H9 (cell line): ENCODE results near the gene MYBPHL. TPM values are rescaled to one million over a fixed set of nuclear protein-coding genes. Genes with fewer than 3 reads are reported as not detected.

Source experiments
- DNase-seq: peaks from one replicate; pipeline ENCODE4 v3.0.0-alpha.2; 2017
- H2AFZ ChIP-seq: one replicate; pipeline ENCODE4 v1.6.1; 2013; ENCODE audit warnings: mild to moderate bottlenecking, low read length, control low read depth, moderate library complexity
- H2AK5ac ChIP-seq: 2 replicates; pipeline ENCODE4 v1.6.1; 2013; ENCODE audit warnings: low read length, control low read depth, mixed read lengths; ENCODE audit not compliant: insufficient read length
- H2BK120ac ChIP-seq: one replicate; pipeline ENCODE4 v1.6.1; 2013; ENCODE audit warnings: low read depth, mild to moderate bottlenecking, low read length, control low read depth, inconsistent platforms; ENCODE audit not compliant: poor library complexity, severe bottlenecking
- H2BK12ac ChIP-seq: 2 replicates; pipeline ENCODE4 v1.6.1; 2013; ENCODE audit warnings: low read length, control low read depth, mixed read lengths, low read depth; ENCODE audit not compliant: insufficient read length
- H2BK15ac ChIP-seq: 2 replicates; pipeline ENCODE4 v1.6.1; 2013; ENCODE audit warnings: low read depth, low read length, control low read depth
- H2BK20ac ChIP-seq: one replicate; pipeline ENCODE4 v1.6.1; 2013; ENCODE audit warnings: low read depth, mild to moderate bottlenecking, low read length, control low read depth, inconsistent platforms; ENCODE audit not compliant: poor library complexity, severe bottlenecking
- H2BK5ac ChIP-seq: 2 replicates; pipeline ENCODE4 v1.6.1; 2013; ENCODE audit warnings: low read length, control low read depth, mixed read lengths; ENCODE audit not compliant: insufficient read length
- H3K14ac ChIP-seq: 2 replicates; pipeline ENCODE4 v1.6.1; 2013; ENCODE audit warnings: low read length, control low read depth; ENCODE audit not compliant: insufficient read depth
- H3K18ac ChIP-seq: 2 replicates; pipeline ENCODE4 v1.6.1; 2013; ENCODE audit warnings: low read depth, mild to moderate bottlenecking, mixed read lengths, low read length, control low read depth; ENCODE audit not compliant: insufficient read length
- H3K23ac ChIP-seq: 2 replicates; pipeline ENCODE4 v1.6.1; 2013; ENCODE audit warnings: low read length, control low read depth, mixed read lengths, low read depth; ENCODE audit not compliant: insufficient read length
- H3K23me2 ChIP-seq: 2 replicates; pipeline ENCODE4 v1.6.1; 2013; ENCODE audit warnings: low read depth, mild to moderate bottlenecking, mixed read lengths, low read length, control low read depth; ENCODE audit not compliant: insufficient read length, poor library complexity, severe bottlenecking
- H3K27ac ChIP-seq: 2 replicates; pipeline ENCODE4 v1.5.1; 2013; ENCODE audit warnings: low read length, control low read depth, mixed read lengths, low read depth; ENCODE audit not compliant: insufficient read length
- H3K27me3 ChIP-seq: 2 replicates; pipeline ENCODE4 v1.6.1; 2013; ENCODE audit warnings: low read length, control low read depth, inconsistent platforms; ENCODE audit not compliant: insufficient read depth
- H3K4ac ChIP-seq: 2 replicates; pipeline ENCODE4 v1.6.1; 2013; ENCODE audit warnings: low read depth, mild to moderate bottlenecking, control low read depth, inconsistent platforms, low read length, moderate library complexity
- H3K4me1 ChIP-seq: 2 replicates; pipeline ENCODE4 v1.6.1; 2013; ENCODE audit warnings: low read length, control low read depth, inconsistent platforms; ENCODE audit not compliant: insufficient read depth
- H3K4me2 ChIP-seq: 2 replicates; pipeline ENCODE4 v1.6.1; 2013; ENCODE audit warnings: low read length, control low read depth, mixed read lengths; ENCODE audit not compliant: insufficient read length, insufficient read depth
- H3K56ac ChIP-seq: 2 replicates; pipeline ENCODE4 v1.6.1; 2013; ENCODE audit warnings: low read depth, mild to moderate bottlenecking, mixed read lengths, low read length, control low read depth; ENCODE audit not compliant: insufficient read length
- H3K79me1 ChIP-seq: 2 replicates; pipeline ENCODE4 v1.6.1; 2013; ENCODE audit warnings: low read depth, mild to moderate bottlenecking, moderate library complexity, low read length, control low read depth, inconsistent platforms; ENCODE audit not compliant: insufficient read depth, poor library complexity, severe bottlenecking
- H3K79me2 ChIP-seq: 2 replicates; pipeline ENCODE4 v1.6.1; 2013; ENCODE audit warnings: low read length, control low read depth, inconsistent platforms; ENCODE audit not compliant: insufficient read depth
- H3K9ac ChIP-seq: 2 replicates; pipeline ENCODE4 v1.6.1; 2013; ENCODE audit warnings: low read length, control low read depth, mixed read lengths; ENCODE audit not compliant: insufficient read length; ENCODE audit errors: extremely low read depth
- H3K9me3 ChIP-seq: one replicate; pipeline ENCODE4 v1.6.1; 2013; ENCODE audit warnings: low read depth, low read length, inconsistent platforms; ENCODE audit not compliant: control insufficient read depth
- H3T11ph ChIP-seq: one replicate; pipeline ENCODE4 v1.6.1; 2013; ENCODE audit warnings: mild to moderate bottlenecking, low read length, control low read depth, inconsistent platforms
- H4K20me1 ChIP-seq: one replicate; pipeline ENCODE4 v1.6.1; 2013; ENCODE audit not compliant: control insufficient read depth, insufficient read length, insufficient read depth
- H4K5ac ChIP-seq: 2 replicates; pipeline ENCODE4 v1.6.1; 2013; ENCODE audit warnings: low read depth, mild to moderate bottlenecking, mixed read lengths, low read length, control low read depth; ENCODE audit not compliant: insufficient read length
- H4K8ac ChIP-seq: replicated peaks from 2 replicates; pipeline ENCODE4 v1.6.1; 2013; ENCODE audit warnings: low read length, control low read depth, mixed read lengths, low read depth; ENCODE audit not compliant: insufficient read length
- H4K91ac ChIP-seq: 2 replicates; pipeline ENCODE4 v1.6.1; 2013; ENCODE audit warnings: low read depth, mild to moderate bottlenecking, moderate library complexity, mixed read lengths, low read length, control low read depth; ENCODE audit not compliant: insufficient read length
- H3K27ac Mint-ChIP-seq, 3 experiments: 2 replicates in 2 of 3; 3 replicates in 1 of 3; pipeline ENCODE4 v1.8.0; 2020 to 2021; ENCODE audit warnings: mixed read lengths in 3 of 3, mild to moderate bottlenecking in 1 of 3, moderate library complexity in 1 of 3
- H3K27me3 Mint-ChIP-seq: 2 replicates; pipeline ENCODE4 v1.8.0; 2021; ENCODE audit warnings: low read depth, mild to moderate bottlenecking, moderate library complexity, mixed read lengths
- H3K36me3 Mint-ChIP-seq, 3 experiments: 2 replicates in 2 of 3; 3 replicates in 1 of 3; pipeline ENCODE4 v1.8.0; 2020 to 2021; ENCODE audit warnings: low read depth in 3 of 3, mixed read lengths in 3 of 3; ENCODE audit not compliant: insufficient read depth in 1 of 3
- H3K4me1 Mint-ChIP-seq, 2 experiments: 2 replicates each; pipeline ENCODE4 v1.8.0; 2020; ENCODE audit warnings: mixed read lengths in 2 of 2
- H3K4me3 Mint-ChIP-seq, 2 experiments: 2 replicates in 1 of 2; 3 replicates in 1 of 2; pipeline ENCODE4 v1.8.0; 2020 to 2021; ENCODE audit warnings: mild to moderate bottlenecking in 2 of 2, mixed read lengths in 2 of 2, moderate library complexity in 1 of 2
- H3K9me3 Mint-ChIP-seq, 2 experiments: 2 replicates in 1 of 2; 3 replicates in 1 of 2; pipeline ENCODE4 v1.8.0; 2020; ENCODE audit warnings: mild to moderate bottlenecking in 2 of 2, mixed read lengths in 2 of 2, moderate library complexity in 1 of 2
- WGBS: extraction: QIAGEN DNeasy Blood & Tissue Kit; methylation state at CpG from one replicate; pipeline ENCODE4 v1.1.7; 2013; ENCODE audit warnings: missing lambda C conversion rate, low lambda C conversion rate, mixed read lengths; ENCODE audit not compliant: insufficient read length; ENCODE audit errors: extremely low coverage; 5-methylcytosine and 5-hydroxymethylcytosine counted together
- total RNA-seq: library from RNA; stranded (reverse); gene quantifications from 2 replicates; pipeline ENCODE4 v1.2.1, GENCODE V29; 2021
- TF ChIP-seq, protein P1 (sequence below): fragments of 200-600 bp; sonication (generic); conservative IDR thresholded peaks from 3 replicates; pipeline ENCODE4 v1.8.0; 2021; ENCODE audit warnings: antibody characterized with exemption, mild to moderate bottlenecking

MYBPHL gene
- total RNA-seq, 1 experiment from 2014 or later, result 0.59 TPM

DNA sequence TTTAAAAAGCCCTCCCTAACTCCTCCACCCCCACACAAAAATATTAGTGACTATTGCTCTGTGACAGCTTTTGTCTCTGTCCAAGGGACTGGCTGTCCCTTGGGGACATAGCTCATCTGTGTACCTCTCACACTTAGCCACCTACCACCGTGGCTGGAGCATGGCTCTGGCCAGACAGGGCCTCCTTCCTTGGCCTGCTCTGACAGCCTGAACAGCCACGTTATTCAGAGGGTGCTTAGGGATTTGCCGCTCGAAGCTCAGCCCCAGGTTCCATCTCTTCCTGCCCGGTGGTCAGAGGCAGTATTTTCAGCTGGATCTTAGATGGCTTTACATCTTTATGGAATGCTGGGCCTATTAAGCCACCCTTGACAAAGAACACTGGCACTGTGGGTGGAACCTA, 63.6 kb downstream of the MYBPHL start:
- no peak overlapping the region for H4K5ac ChIP-seq
- DNase-seq, result no peak
- no peak overlapping the region for H3K14ac ChIP-seq
- H3K27ac ChIP-seq, result no peak overlapping the region
- H3K9ac ChIP-seq, result no peak overlapping the region
- H2BK20ac ChIP-seq, result no peak overlapping the region
- no peak overlapping the region for H3K56ac ChIP-seq
- no peaks in the 10 kb centered on the region; a peak in 1 of 5 replicates for H3K9me3 Mint-ChIP-seq
- no peak overlapping the region for H3K4ac ChIP-seq
- H3K27ac Mint-ChIP-seq, result no peak overlapping the region
- no peak overlapping the region for H2AFZ ChIP-seq
- WGBS, result no CpG with 5 or more reads among the region's 5 CpGs
- H3T11ph ChIP-seq, result no peak overlapping the region
- no peak overlapping the region for H2AK5ac ChIP-seq
- no peaks in the 10 kb centered on the region for H3K23me2 ChIP-seq
- H3K79me2 ChIP-seq, result no peaks in the 10 kb centered on the region
- no peak overlapping the region for H4K91ac ChIP-seq
- TF ChIP-seq, protein P1, sequence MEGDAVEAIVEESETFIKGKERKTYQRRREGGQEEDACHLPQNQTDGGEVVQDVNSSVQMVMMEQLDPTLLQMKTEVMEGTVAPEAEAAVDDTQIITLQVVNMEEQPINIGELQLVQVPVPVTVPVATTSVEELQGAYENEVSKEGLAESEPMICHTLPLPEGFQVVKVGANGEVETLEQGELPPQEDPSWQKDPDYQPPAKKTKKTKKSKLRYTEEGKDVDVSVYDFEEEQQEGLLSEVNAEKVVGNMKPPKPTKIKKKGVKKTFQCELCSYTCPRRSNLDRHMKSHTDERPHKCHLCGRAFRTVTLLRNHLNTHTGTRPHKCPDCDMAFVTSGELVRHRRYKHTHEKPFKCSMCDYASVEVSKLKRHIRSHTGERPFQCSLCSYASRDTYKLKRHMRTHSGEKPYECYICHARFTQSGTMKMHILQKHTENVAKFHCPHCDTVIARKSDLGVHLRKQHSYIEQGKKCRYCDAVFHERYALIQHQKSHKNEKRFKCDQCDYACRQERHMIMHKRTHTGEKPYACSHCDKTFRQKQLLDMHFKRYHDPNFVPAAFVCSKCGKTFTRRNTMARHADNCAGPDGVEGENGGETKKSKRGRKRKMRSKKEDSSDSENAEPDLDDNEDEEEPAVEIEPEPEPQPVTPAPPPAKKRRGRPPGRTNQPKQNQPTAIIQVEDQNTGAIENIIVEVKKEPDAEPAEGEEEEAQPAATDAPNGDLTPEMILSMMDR, result no peak
- H2BK5ac ChIP-seq, result no peak overlapping the region
- no peak overlapping the region for H2BK120ac ChIP-seq
- no peaks in the 10 kb centered on the region for H4K20me1 ChIP-seq
- H3K79me1 ChIP-seq, result no peaks in the 10 kb centered on the region
- peaks cover 12% of the 10 kb centered on the region; the same call in 1 of the 2 replicates for H3K4me1 ChIP-seq
- H2BK15ac ChIP-seq, result no peak overlapping the region
- peaks cover 0 to 8% (median 6%) of the 10 kb centered on the region in 3 experiments; a peak in 4 of 7 replicates for H3K36me3 Mint-ChIP-seq
- H3K4me1 Mint-ChIP-seq, result peaks cover 46 to 50% of the 10 kb centered on the region in 2 experiments
- H4K8ac ChIP-seq, result no peak overlapping the region
- H3K23ac ChIP-seq, result no peak overlapping the region
- no peak overlapping the region for H3K18ac ChIP-seq
- H3K27me3 ChIP-seq, result no peaks in the 10 kb centered on the region
- no peak overlapping the region for H3K4me2 ChIP-seq
- H2BK12ac ChIP-seq, result no peak overlapping the region
- H3K4me3 Mint-ChIP-seq, result no peak overlapping the region
- no peaks in the 10 kb centered on the region for H3K9me3 ChIP-seq
- peaks cover 26% of the 10 kb centered on the region for H3K27me3 Mint-ChIP-seq
